Lower lobe of right lung (tissue), 2 donors: ENCODE results near the gene BCLAF1. TPM values are rescaled to one million over a fixed set of nuclear protein-coding genes. Genes with fewer than 3 reads are reported as not detected.
"Not testable (repeated sequence)": the region's sequence is repeated elsewhere in the genome, so short reads cannot be mapped to it uniquely, and the experiment has no call there.

ENCODE experiments used
- ATAC-seq, 2 donors: fragments of 200-7000 bp; cut with Tn5 transposase; one replicate each; pipeline ENCODE4 v1.9.1; 2020 to 2022; ENCODE audit warnings: mild to moderate bottlenecking in 2 of 2, moderate library complexity in 2 of 2
- DNase-seq: peaks from one replicate; pipeline ENCODE4 v3.0.0-alpha.2; 2020
- H3K27ac ChIP-seq: fragments of 200-600 bp; one replicate; pipeline ENCODE4 v1.8.0; 2022
- H3K27me3 ChIP-seq: fragments of 200-600 bp; one replicate; pipeline ENCODE4 v1.8.0; 2022; ENCODE audit warnings: low read depth
- H3K36me3 ChIP-seq: fragments of 200-600 bp; one replicate; pipeline ENCODE4 v1.8.0; 2022; ENCODE audit warnings: mild to moderate bottlenecking
- H3K4me1 ChIP-seq: fragments of 200-600 bp; one replicate; pipeline ENCODE4 v1.8.0; 2022
- H3K4me3 ChIP-seq: fragments of 200-600 bp; one replicate; pipeline ENCODE4 v1.8.0; 2022; ENCODE audit warnings: mild to moderate bottlenecking
- H3K9me3 ChIP-seq: fragments of 200-600 bp; one replicate; pipeline ENCODE4 v1.8.0; 2022
- CTCF ChIP-seq: fragments of 200-600 bp; IDR thresholded peaks from one replicate; pipeline ENCODE4 v1.8.0; 2022; ENCODE audit warnings: antibody characterized with exemption, mild to moderate bottlenecking
- intact Hi-C: fragments of 100-400 bp; cut with DNase I; formaldehyde crosslinking; loops from one replicate; pipeline ENCODE4 v1.11.0; 2022
- total RNA-seq: library from RNA; stranded (reverse); fragmentation: NEBNext Ultra II Directional; extraction: Animal tissue kit (Norgen Biotek cat#: 25700); gene quantifications from one replicate; pipeline ENCODE4 v1.2.1, GENCODE V29; 2021
- donor health status: DM: no; HTN: yes; CAD: no; lungs with severe emphysema.

Gene BCLAF1
- total RNA-seq, 1 donor from 2014 or later = 132 TPM

- no peak for TF ChIP-seq CTCF
- H3K4me3 ChIP-seq = no peak overlapping the region
- no peak for DNase-seq
- no peaks in the 10 kb centered on the region for H3K27me3 ChIP-seq
- no peaks in the 10 kb centered on the region for H3K36me3 ChIP-seq
- no peak overlapping the region for H3K27ac ChIP-seq
- H3K4me1 ChIP-seq = peaks cover 16% of the 10 kb centered on the region
- intact Hi-C loops = loop anchor here (10.0 kb wide), 1 partner anchor 191 kb away; no protein-coding TSS in a partner anchor
- ATAC-seq = peak in 1 of 2 donors; percentile 33
- H3K9me3 ChIP-seq = no peaks in the 10 kb centered on the region
Measured at GRCh38 chr6:136225496-136225895, 64.2 kb downstream of the BCLAF1 start.

- peaks cover 16% of the 10 kb centered on the region for H3K4me1 ChIP-seq
- DNase-seq, H3K36me3 ChIP-seq, H3K27ac ChIP-seq, H3K27me3 ChIP-seq, ATAC-seq, H3K4me3 ChIP-seq, H3K9me3 ChIP-seq: not testable (repeated sequence)
- intact Hi-C loops = loop anchor here (10.0 kb wide), 1 partner anchor 190 kb away; no protein-coding TSS in a partner anchor
Measured at GRCh38 chr6:136224974-136225373, 64.7 kb downstream of the BCLAF1 start.

- ATAC-seq = no peak
- H3K36me3 ChIP-seq = no peaks in the 10 kb centered on the region
- intact Hi-C loops = no loop called here
Measured at GRCh38 chr6:136216503-136217401, 72.9 kb downstream of the BCLAF1 start.

GRCh38 chr6:136213853-136214252 is 75.8 kb downstream of the BCLAF1 start:
- DNase-seq (no peak), ATAC-seq (no peak)
- no peak for TF ChIP-seq CTCF
- intact Hi-C loops = no loop called here
- Histone ChIP-seq H3K36me3 (no peaks in the 10 kb centered on the region), H3K4me1 (no peaks in the 10 kb centered on the region), H3K4me3 (no peak overlapping the region), H3K27ac (no peak overlapping the region), H3K27me3 (no peaks in the 10 kb centered on the region), H3K9me3 (no peaks in the 10 kb centered on the region)

More at GRCh38 chr6:136216503-136217401, 72.9 kb downstream of the BCLAF1 start:
- no peaks in the 10 kb centered on the region for H3K4me1 ChIP-seq
- DNase-seq = no peak
- TF ChIP-seq CTCF = no peak
- H3K9me3 ChIP-seq = no peaks in the 10 kb centered on the region
- H3K27me3 ChIP-seq = no peaks in the 10 kb centered on the region
- no peak overlapping the region for H3K4me3 ChIP-seq
- H3K27ac ChIP-seq = no peak overlapping the region

GRCh38 chr6:136213012-136213539 is 76.6 kb downstream of the BCLAF1 start:
- no peak overlapping the region for H3K4me3 ChIP-seq
- no peaks in the 10 kb centered on the region for H3K36me3 ChIP-seq
- intact Hi-C loops = no loop called here
- ATAC-seq (no peak), DNase-seq (no peak)
- H3K4me1 ChIP-seq = no peaks in the 10 kb centered on the region
- TF ChIP-seq CTCF = no peak
- H3K9me3 ChIP-seq = no peaks in the 10 kb centered on the region
- H3K27ac ChIP-seq = no peak overlapping the region
- H3K27me3 ChIP-seq = no peaks in the 10 kb centered on the region

- no peaks in the 10 kb centered on the region for H3K9me3 ChIP-seq
- no peak for TF ChIP-seq CTCF
- H3K4me1 ChIP-seq = no peaks in the 10 kb centered on the region
- intact Hi-C loops = no loop called here
- H3K36me3 ChIP-seq = no peaks in the 10 kb centered on the region
- no peaks in the 10 kb centered on the region for H3K27me3 ChIP-seq
- no peak for DNase-seq
- ATAC-seq = no peak
- no peak overlapping the region for H3K4me3 ChIP-seq
- no peak overlapping the region for H3K27ac ChIP-seq
Measured at GRCh38 chr6:136212608-136213007, 77.0 kb downstream of the BCLAF1 start.
